Loucy (cell line): ENCODE measurements around the gene ROR1.

Source experiments
- H2AFZ ChIP-seq: fragments of 200-600 bp; sonication (generic); 2 replicates; pipeline ENCODE4 v1.6.0; 2016; ENCODE audit warnings: antibody characterized with exemption, mild to moderate bottlenecking, low read length, moderate library complexity
- H3F3A ChIP-seq: fragments of 200-600 bp; 2 replicates; pipeline ENCODE4 v1.6.0; 2016; ENCODE audit warnings: antibody characterized with exemption, low read depth, mild to moderate bottlenecking
- H3K27me3 ChIP-seq: fragments of 200-600 bp; sonication (generic); 2 replicates; pipeline ENCODE4 v1.6.1; 2014; ENCODE audit warnings: low read length, mild to moderate bottlenecking; ENCODE audit not compliant: insufficient read depth, poor library complexity, severe bottlenecking
- H3K36me3 ChIP-seq: fragments of 200-600 bp; sonication (generic); 2 replicates; pipeline ENCODE4 v1.6.1; 2016; ENCODE audit warnings: low read length; ENCODE audit not compliant: insufficient read depth
- H3K4me1 ChIP-seq: fragments of 200-600 bp; sonication (generic); 2 replicates; pipeline ENCODE4 v1.5.1; 2014; ENCODE audit warnings: low read length, mild to moderate bottlenecking; ENCODE audit not compliant: insufficient read depth, poor library complexity, severe bottlenecking
- H3K4me2 ChIP-seq: fragments of 200-600 bp; sonication (generic); 2 replicates; pipeline ENCODE4 v1.6.0; 2014; ENCODE audit warnings: antibody characterized with exemption, low read length, low read depth, mild to moderate bottlenecking; ENCODE audit not compliant: poor library complexity, severe bottlenecking
- H3K4me3 ChIP-seq: fragments of 200-600 bp; sonication (generic); 2 replicates; pipeline ENCODE4 v1.5.1; 2014; ENCODE audit warnings: low read length, mild to moderate bottlenecking, mixed read lengths; ENCODE audit not compliant: poor library complexity, severe bottlenecking
- H3K79me2 ChIP-seq: fragments of 200-600 bp; sonication (generic); 2 replicates; pipeline ENCODE4 v1.6.1; 2014; ENCODE audit warnings: low read length; ENCODE audit not compliant: insufficient read depth
- H3K9ac ChIP-seq: fragments of 200-600 bp; sonication (generic); 2 replicates; pipeline ENCODE4 v1.6.0; 2014; ENCODE audit warnings: mild to moderate bottlenecking, low read depth, low read length, moderate library complexity; ENCODE audit not compliant: poor library complexity, severe bottlenecking
- H3K9me2 ChIP-seq: fragments of 200-600 bp; sonication (generic); replicated peaks from 2 replicates; pipeline ENCODE4 v1.6.1; 2016; ENCODE audit warnings: low read depth, low read length, mixed read lengths
- H3K9me3 ChIP-seq: fragments of 200-600 bp; sonication (generic); 2 replicates; pipeline ENCODE4 v1.6.1; 2014; ENCODE audit warnings: mild to moderate bottlenecking, antibody characterized with exemption, low read length, low read depth; ENCODE audit not compliant: insufficient read depth
- H4K20me1 ChIP-seq: fragments of 200-600 bp; sonication (generic); 2 replicates; pipeline ENCODE4 v1.6.0; 2014; ENCODE audit warnings: antibody characterized with exemption, low read length, mild to moderate bottlenecking; ENCODE audit not compliant: insufficient read depth, poor library complexity, severe bottlenecking
- CTCF ChIP-seq: fragments of 200-600 bp; sonication (generic); conservative IDR thresholded peaks from 2 replicates; pipeline ENCODE4 v1.5.1; 2014; ENCODE audit warnings: mild to moderate bottlenecking, antibody characterized with exemption, low read length
- EZH2phosphoT487 ChIP-seq: fragments of 200-600 bp; IDR thresholded peaks from 2 replicates; pipeline ENCODE4 v1.6.1; 2018; ENCODE audit warnings: antibody characterized with exemption, mild to moderate bottlenecking, moderate library complexity, borderline replicate concordance

The ROR1 gene

GRCh38 chr1:63871463-63871862 is 97.6 kb downstream of the ROR1 start:
- Histone ChIP-seq H4K20me1 (no peaks in the 10 kb centered on the region), H3K4me1 (no peaks in the 10 kb centered on the region), H3K4me3 (no peak overlapping the region), H3K36me3 (no peaks in the 10 kb centered on the region), H3K79me2 (no peaks in the 10 kb centered on the region), H3K9ac (no peak overlapping the region), H3F3A (no peaks in the 10 kb centered on the region), H3K4me2 (no peak overlapping the region), H3K27me3 (no peaks in the 10 kb centered on the region), H3K9me3 (no peaks in the 10 kb centered on the region), H3K9me2 (no peaks in the 10 kb centered on the region), H2AFZ (no peak overlapping the region)
- TF ChIP-seq CTCF (no peak), EZH2phosphoT487 (no peak)

GRCh38 chr1:63873751-63874150 is 99.9 kb downstream of the ROR1 start:
- Histone ChIP-seq H2AFZ (no peak overlapping the region), H3K4me1 (no peaks in the 10 kb centered on the region), H3K27me3 (no peaks in the 10 kb centered on the region), H3K9me3 (no peaks in the 10 kb centered on the region), H3K4me2 (no peak overlapping the region), H4K20me1 (no peaks in the 10 kb centered on the region), H3K36me3 (no peaks in the 10 kb centered on the region), H3K79me2 (no peaks in the 10 kb centered on the region), H3K9ac (no peak overlapping the region), H3F3A (no peaks in the 10 kb centered on the region), H3K4me3 (no peak overlapping the region), H3K9me2 (no peaks in the 10 kb centered on the region)
- no peak for TF ChIP-seq EZH2phosphoT487
- TF ChIP-seq CTCF: no peak

- Histone ChIP-seq H3K4me3 (no peak overlapping the region), H3K4me1 (no peaks in the 10 kb centered on the region), H3K27me3 (no peaks in the 10 kb centered on the region), H3K79me2 (no peaks in the 10 kb centered on the region), H3K9me3 (no peaks in the 10 kb centered on the region), H2AFZ (no peak overlapping the region), H4K20me1 (no peaks in the 10 kb centered on the region), H3F3A (no peaks in the 10 kb centered on the region), H3K4me2 (no peak overlapping the region), H3K9me2 (no peaks in the 10 kb centered on the region), H3K9ac (no peak overlapping the region), H3K36me3 (no peaks in the 10 kb centered on the region)
- TF ChIP-seq CTCF (no peak), EZH2phosphoT487 (no peak)
Measured at GRCh38 chr1:63874278-63874880, 100.6 kb downstream of the ROR1 start.
